SK-N-SH treated with all-trans-retinoic acid at 6 μM for 48 hours (cell line): ENCODE data around the gene DIPK2A.
A peak's percentile ranks its signal among the peaks of the same experiment; 100 is the strongest.

Experiments
- ATAC-seq: fragments of 200-7000 bp; cut with Tn5 transposase; 3 replicates; pipeline ENCODE4 v1.9.1; 2020; ENCODE audit warnings: mild to moderate bottlenecking, moderate library complexity
- ARNTL ChIP-seq: fragments of 450-650 bp; formaldehyde crosslinking; IDR thresholded peaks from 2 replicates; pipeline ENCODE4 v1.5.0; 2020; ENCODE audit warnings: low read depth, mild to moderate bottlenecking, moderate library complexity, borderline replicate concordance
- BACH2 ChIP-seq: fragments of 250-450 bp; sonication (Bioruptor Pico); IDR thresholded peaks from 2 replicates; pipeline ENCODE4 v1.9.0; 2021; ENCODE audit warnings: mild to moderate bottlenecking, borderline replicate concordance
- CSDC2 ChIP-seq: fragments of 250-450 bp; sonication (Bioruptor Pico); IDR thresholded peaks from 2 replicates; pipeline ENCODE4 v1.5.0; 2020; ENCODE audit warnings: mild to moderate bottlenecking, moderate library complexity
- ESRRG ChIP-seq: fragments of 250-450 bp; sonication (Bioruptor Pico); IDR thresholded peaks from 2 replicates; pipeline ENCODE4 v1.6.1; 2021; ENCODE audit warnings: mild to moderate bottlenecking
- ISL1 ChIP-seq: fragments of 250-450 bp; sonication (Bioruptor Pico); IDR thresholded peaks from 2 replicates; pipeline ENCODE4 v2.1.2; 2022; ENCODE audit warnings: mild to moderate bottlenecking, moderate library complexity
- PPARA ChIP-seq: fragments of 250-450 bp; sonication (Bioruptor Pico); IDR thresholded peaks from 2 replicates; pipeline ENCODE4 v1.5.0; 2020; ENCODE audit warnings: mild to moderate bottlenecking, borderline replicate concordance
- RARB ChIP-seq: fragments of 250-450 bp; sonication (Bioruptor Pico); IDR thresholded peaks from 2 replicates; pipeline ENCODE4 v1.8.0; 2021; ENCODE audit warnings: mild to moderate bottlenecking, moderate library complexity
- SNAI2 ChIP-seq: fragments of 250-450 bp; sonication (Bioruptor Pico); IDR thresholded peaks from 2 replicates; pipeline ENCODE4 v1.5.0; 2020; ENCODE audit warnings: mild to moderate bottlenecking, moderate library complexity
- TCF4 ChIP-seq: fragments of 250-450 bp; sonication (Bioruptor Pico); IDR thresholded peaks from 2 replicates; pipeline ENCODE4 v1.8.0; 2021; ENCODE audit warnings: mild to moderate bottlenecking, moderate library complexity, borderline replicate concordance
- ZC3H10 ChIP-seq: fragments of 250-450 bp; sonication (Bioruptor Pico); IDR thresholded peaks from 2 replicates; pipeline ENCODE4 v1.5.1; 2021; ENCODE audit warnings: mild to moderate bottlenecking, moderate library complexity
- ZNF565 ChIP-seq: fragments of 450-650 bp; formaldehyde crosslinking; conservative IDR thresholded peaks from 2 replicates; pipeline ENCODE4 v1.5.0; 2020; ENCODE audit warnings: low read depth, mild to moderate bottlenecking, moderate library complexity
- ZNF70 ChIP-seq: fragments of 450-650 bp; formaldehyde crosslinking; IDR thresholded peaks from 2 replicates; pipeline ENCODE4 v1.5.0; 2020; ENCODE audit warnings: mild to moderate bottlenecking, moderate library complexity
- TF ChIP-seq, protein P1 (sequence below): fragments of 250-450 bp; sonication (Bioruptor Pico); IDR thresholded peaks from 2 replicates; pipeline ENCODE4 v1.8.0; 2020; ENCODE audit warnings: mild to moderate bottlenecking, moderate library complexity, borderline replicate concordance
- TF ChIP-seq, protein P2 (sequence below): fragments of 250-450 bp; sonication (Bioruptor Pico); IDR thresholded peaks from 2 replicates; pipeline ENCODE4 v1.5.0; 2020; ENCODE audit warnings: mild to moderate bottlenecking, moderate library complexity
- TF ChIP-seq, protein P3 (sequence below): fragments of 250-450 bp; sonication (Bioruptor Pico); IDR thresholded peaks from 2 replicates; pipeline ENCODE4 v1.5.1; 2020; ENCODE audit warnings: low read depth, mild to moderate bottlenecking, moderate library complexity

DIPK2A gene

DNA sequence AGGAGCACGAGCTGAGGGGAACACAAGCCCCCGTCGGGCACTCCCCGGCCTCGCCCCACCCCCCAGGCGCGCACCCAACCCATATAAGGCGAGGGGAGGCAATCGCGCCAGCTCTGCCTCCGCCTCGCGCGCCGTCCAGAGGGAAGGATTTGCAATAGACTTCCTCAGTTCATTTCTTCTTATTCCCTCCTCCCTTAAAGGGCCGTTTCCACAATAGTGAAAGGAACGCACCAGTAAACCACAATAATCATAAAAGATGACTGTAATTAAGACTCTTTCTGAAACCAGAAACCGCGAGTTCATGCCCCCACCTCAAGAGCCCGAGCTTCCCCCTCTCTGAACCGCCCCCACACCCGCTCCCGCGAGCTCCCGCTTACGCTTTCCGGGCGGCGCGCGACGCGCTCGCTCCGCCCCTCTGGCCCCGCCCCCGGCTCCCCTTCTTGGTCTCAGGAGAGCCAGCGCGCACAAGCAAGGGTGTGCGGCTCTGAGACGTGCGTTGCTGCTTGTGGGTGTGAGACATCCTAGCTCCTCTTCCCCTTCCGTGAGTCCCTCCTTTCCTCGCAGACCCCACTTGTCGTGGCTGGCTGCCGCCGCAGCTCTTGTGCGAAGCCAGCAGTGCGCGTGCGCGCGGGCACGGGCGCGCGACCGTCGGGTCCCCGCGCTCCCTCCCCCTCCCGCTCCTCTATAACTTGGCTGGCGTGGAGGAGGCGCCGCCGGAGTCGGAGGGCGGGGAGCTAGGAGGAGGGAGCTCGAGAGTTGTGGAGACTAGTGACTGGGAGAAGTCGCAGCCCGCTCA is at the start of gene DIPK2A:
DIPK2A (plus strand) TSS at position 465 of the 796 bp plus-strand sequence. CDS start 510 bp downstream, outside the sequence.
- peak; percentile 87 for ATAC-seq
- TF ChIP-seq ZNF565 (CRISPR knock-in tag): no peak
- TF ChIP-seq, protein P1, sequence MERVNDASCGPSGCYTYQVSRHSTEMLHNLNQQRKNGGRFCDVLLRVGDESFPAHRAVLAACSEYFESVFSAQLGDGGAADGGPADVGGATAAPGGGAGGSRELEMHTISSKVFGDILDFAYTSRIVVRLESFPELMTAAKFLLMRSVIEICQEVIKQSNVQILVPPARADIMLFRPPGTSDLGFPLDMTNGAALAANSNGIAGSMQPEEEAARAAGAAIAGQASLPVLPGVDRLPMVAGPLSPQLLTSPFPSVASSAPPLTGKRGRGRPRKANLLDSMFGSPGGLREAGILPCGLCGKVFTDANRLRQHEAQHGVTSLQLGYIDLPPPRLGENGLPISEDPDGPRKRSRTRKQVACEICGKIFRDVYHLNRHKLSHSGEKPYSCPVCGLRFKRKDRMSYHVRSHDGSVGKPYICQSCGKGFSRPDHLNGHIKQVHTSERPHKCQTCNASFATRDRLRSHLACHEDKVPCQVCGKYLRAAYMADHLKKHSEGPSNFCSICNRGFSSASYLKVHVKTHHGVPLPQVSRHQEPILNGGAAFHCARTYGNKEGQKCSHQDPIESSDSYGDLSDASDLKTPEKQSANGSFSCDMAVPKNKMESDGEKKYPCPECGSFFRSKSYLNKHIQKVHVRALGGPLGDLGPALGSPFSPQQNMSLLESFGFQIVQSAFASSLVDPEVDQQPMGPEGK (CRISPR knock-in tag): peak; percentile 69; the same call in 1 of the 2 replicates

- TF ChIP-seq SNAI2 (CRISPR knock-in tag): no peak
- TF ChIP-seq BACH2 (CRISPR knock-in tag): no peak
- TF ChIP-seq ISL1: no peak
- TF ChIP-seq RARB: no peak
- TF ChIP-seq ZC3H10 (CRISPR knock-in tag): no peak
- TF ChIP-seq, protein P2, sequence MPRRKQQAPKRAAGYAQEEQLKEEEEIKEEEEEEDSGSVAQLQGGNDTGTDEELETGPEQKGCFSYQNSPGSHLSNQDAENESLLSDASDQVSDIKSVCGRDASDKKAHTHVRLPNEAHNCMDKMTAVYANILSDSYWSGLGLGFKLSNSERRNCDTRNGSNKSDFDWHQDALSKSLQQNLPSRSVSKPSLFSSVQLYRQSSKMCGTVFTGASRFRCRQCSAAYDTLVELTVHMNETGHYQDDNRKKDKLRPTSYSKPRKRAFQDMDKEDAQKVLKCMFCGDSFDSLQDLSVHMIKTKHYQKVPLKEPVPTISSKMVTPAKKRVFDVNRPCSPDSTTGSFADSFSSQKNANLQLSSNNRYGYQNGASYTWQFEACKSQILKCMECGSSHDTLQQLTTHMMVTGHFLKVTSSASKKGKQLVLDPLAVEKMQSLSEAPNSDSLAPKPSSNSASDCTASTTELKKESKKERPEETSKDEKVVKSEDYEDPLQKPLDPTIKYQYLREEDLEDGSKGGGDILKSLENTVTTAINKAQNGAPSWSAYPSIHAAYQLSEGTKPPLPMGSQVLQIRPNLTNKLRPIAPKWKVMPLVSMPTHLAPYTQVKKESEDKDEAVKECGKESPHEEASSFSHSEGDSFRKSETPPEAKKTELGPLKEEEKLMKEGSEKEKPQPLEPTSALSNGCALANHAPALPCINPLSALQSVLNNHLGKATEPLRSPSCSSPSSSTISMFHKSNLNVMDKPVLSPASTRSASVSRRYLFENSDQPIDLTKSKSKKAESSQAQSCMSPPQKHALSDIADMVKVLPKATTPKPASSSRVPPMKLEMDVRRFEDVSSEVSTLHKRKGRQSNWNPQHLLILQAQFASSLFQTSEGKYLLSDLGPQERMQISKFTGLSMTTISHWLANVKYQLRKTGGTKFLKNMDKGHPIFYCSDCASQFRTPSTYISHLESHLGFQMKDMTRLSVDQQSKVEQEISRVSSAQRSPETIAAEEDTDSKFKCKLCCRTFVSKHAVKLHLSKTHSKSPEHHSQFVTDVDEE (CRISPR knock-in tag): no peak
- no peak for TF ChIP-seq TCF4 (CRISPR knock-in tag)
- no peak for TF ChIP-seq ESRRG (CRISPR knock-in tag)
- no peak for TF ChIP-seq PPARA (CRISPR knock-in tag)
- TF ChIP-seq, all 23 proteins: peak for 0
- no peak for ATAC-seq
Observed at GRCh38 chr3:143924522-143925285, 46.9 kb upstream of the DIPK2A start.

DNA sequence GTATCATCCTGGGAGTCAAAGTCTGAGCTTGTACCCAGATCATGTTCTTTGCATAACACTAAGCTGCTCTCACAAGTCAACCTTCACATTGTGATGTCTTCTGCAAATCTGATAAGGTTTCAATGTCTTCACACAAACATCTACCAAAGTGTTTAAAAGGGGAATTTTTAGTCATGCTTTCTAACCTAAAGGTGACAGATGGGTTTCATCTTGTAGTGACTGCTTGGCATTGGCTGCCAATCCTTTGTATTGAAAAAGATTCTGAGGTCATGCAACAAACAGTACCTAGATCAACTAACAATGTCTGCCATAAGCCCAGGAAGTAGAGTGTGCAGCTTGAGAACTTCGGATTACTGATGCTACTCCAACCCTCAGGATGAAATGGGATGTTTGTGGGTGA is 43.6 kb upstream of the DIPK2A start:
- TF ChIP-seq, protein P1 (CRISPR knock-in tag): no peak
- TF ChIP-seq CSDC2 (CRISPR knock-in tag) (no peak), ARNTL (no peak), ESRRG (CRISPR knock-in tag) (no peak), ZNF70 (no peak), SNAI2 (CRISPR knock-in tag) (no peak), BACH2 (CRISPR knock-in tag) (no peak), TCF4 (CRISPR knock-in tag) (no peak)
- TF ChIP-seq, protein P3, sequence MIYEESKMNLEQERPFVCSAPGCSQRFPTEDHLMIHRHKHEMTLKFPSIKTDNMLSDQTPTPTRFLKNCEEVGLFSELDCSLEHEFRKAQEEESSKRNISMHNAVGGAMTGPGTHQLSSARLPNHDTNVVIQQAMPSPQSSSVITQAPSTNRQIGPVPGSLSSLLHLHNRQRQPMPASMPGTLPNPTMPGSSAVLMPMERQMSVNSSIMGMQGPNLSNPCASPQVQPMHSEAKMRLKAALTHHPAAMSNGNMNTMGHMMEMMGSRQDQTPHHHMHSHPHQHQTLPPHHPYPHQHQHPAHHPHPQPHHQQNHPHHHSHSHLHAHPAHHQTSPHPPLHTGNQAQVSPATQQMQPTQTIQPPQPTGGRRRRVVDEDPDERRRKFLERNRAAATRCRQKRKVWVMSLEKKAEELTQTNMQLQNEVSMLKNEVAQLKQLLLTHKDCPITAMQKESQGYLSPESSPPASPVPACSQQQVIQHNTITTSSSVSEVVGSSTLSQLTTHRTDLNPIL (CRISPR knock-in tag): no peak
- TF ChIP-seq, protein P2 (CRISPR knock-in tag): no peak
- no peak for ATAC-seq
